ENCODE data around the gene B4GALT5.
A peak's percentile ranks its signal among the peaks of the same experiment; 100 is the strongest.
"Not testable (repeated sequence)": the region's sequence is repeated elsewhere in the genome, so short reads cannot be mapped to it uniquely, and the experiment has no call there.

Gene B4GALT5

GRCh38 chr20:49713753-49714712, at the start of gene B4GALT5:
B4GALT5 (minus strand) TSS chr20:49713878; CDS start chr20:49713690, 188 bp downstream.
- DNase-seq = peak; percentile 51 to 64

GRCh38 chr20:49762940-49763766, 49.5 kb upstream of the B4GALT5 start:
- no peak for DNase-seq

GRCh38 chr20:49761888-49762287, 48.2 kb upstream of the B4GALT5 start:
- not testable (repeated sequence) for DNase-seq

- DNase-seq = no peak
Observed at GRCh38 chr20:49759266-49759950, 45.7 kb upstream of the B4GALT5 start.

GRCh38 chr20:49758781-49759180, 45.1 kb upstream of the B4GALT5 start:
- DNase-seq = no peak

GRCh38 chr20:49757597-49757996, 43.9 kb upstream of the B4GALT5 start:
- DNase-seq = no peak

GRCh38 chr20:49756241-49756640, 42.6 kb upstream of the B4GALT5 start:
- no peak for DNase-seq

- no peak for DNase-seq
Observed at GRCh38 chr20:49754596-49754995, 40.9 kb upstream of the B4GALT5 start.

- no peak for DNase-seq
Observed at GRCh38 chr20:49753133-49753532, 39.5 kb upstream of the B4GALT5 start.

GRCh38 chr20:49752201-49752903, 38.7 kb upstream of the B4GALT5 start:
- no peak for DNase-seq

- no peak for DNase-seq
Observed at GRCh38 chr20:49751397-49751736, 37.7 kb upstream of the B4GALT5 start.

- DNase-seq = peak in 1 of 2 donors; percentile 17
Observed at GRCh38 chr20:49750611-49751396, 37.1 kb upstream of the B4GALT5 start.

- no peak for DNase-seq
Observed at GRCh38 chr20:49749625-49750024, 35.9 kb upstream of the B4GALT5 start.

GRCh38 chr20:49748525-49748838, 34.8 kb upstream of the B4GALT5 start:
- no peak for DNase-seq

GRCh38 chr20:49747707-49748524, 34.2 kb upstream of the B4GALT5 start:
- DNase-seq = no peak

GRCh38 chr20:49742948-49743347, 29.3 kb upstream of the B4GALT5 start:
- no peak for DNase-seq

GRCh38 chr20:49741977-49742376, 28.3 kb upstream of the B4GALT5 start:
- no peak for DNase-seq

GRCh38 chr20:49740807-49741206, 27.1 kb upstream of the B4GALT5 start:
- no peak for DNase-seq

GRCh38 chr20:49739042-49739441, 25.4 kb upstream of the B4GALT5 start:
- DNase-seq = no peak

- DNase-seq = no peak
Observed at GRCh38 chr20:49737260-49737659, 23.6 kb upstream of the B4GALT5 start.

GRCh38 chr20:49729780-49730179, 16.1 kb upstream of the B4GALT5 start:
- no peak for DNase-seq

Measured in CD4-positive, alpha-beta T cell treated with Interleukin-4 for 1 hour (primary cell).